ENCODE data around the gene P2RX1.

- TF ChIP-seq CTCF (IDR thresholded peaks at IDR 0.05; ENCODE audit: low read length) (no peak), EZH2 (IDR thresholded peaks at IDR 0.05; ENCODE audit: borderline replicate concordance, low read length) (no peak)
Observed at GRCh38 chr17:3897731-3898130, 18.5 kb downstream of the P2RX1 start.
